HepG2 (cell line): ENCODE results near the gene MT1G. TPM values are rescaled to one million over a fixed set of nuclear protein-coding genes. Genes with fewer than 3 reads are reported as not detected.
"Not testable (repeated sequence)": the region's sequence is repeated elsewhere in the genome, so short reads cannot be mapped to it uniquely, and the experiment has no call there.

Source experiments
- ATAC-seq: fragments of 200-7000 bp; cut with Tn5 transposase; 3 replicates; pipeline ENCODE4 v1.9.1; 2020; ENCODE audit warnings: mild to moderate bottlenecking, moderate library complexity
- BruUV-seq: library from RNA; stranded (reverse); fragments of 400-500 nt; replicated peaks from 2 replicates; lab custom pipeline; 2021; lab: Mats Ljungman, UMichigan
- CTCF ChIA-PET: fragments of 300-600 bp; formaldehyde crosslinking; extraction: SDS; loops from one replicate; lab custom pipeline; 2021; ENCODE audit warnings: low total read pairs, inconsistent platforms, low intra/inter-chr PET ratio; lab: Yijun Ruan, JAX
- POLR2A ChIA-PET: fragments of 350-600 bp; sonication (Branson Sonifier 250); formaldehyde crosslinking; loops from one replicate; lab custom pipeline; 2020; ENCODE audit warnings: antibody characterized with exemption, inconsistent platforms; lab: Yijun Ruan, JAX
- DNase-seq: peaks from one replicate; pipeline ENCODE4 v3.0.0-alpha.2; 2015; ENCODE audit warnings: low spot score
- FAIRE-seq: peaks from 3 replicates; lab custom pipeline; 2011; peaks lifted over from hg19 to GRCh38; lab: Jason Lieb, UNC
- H2AFZ ChIP-seq: one replicate; pipeline ENCODE4 v1.6.1; 2011; ENCODE audit warnings: low read length, inconsistent platforms
- H3K27ac ChIP-seq: fragments of 300-600 bp; 3 replicates; pipeline ENCODE4 v1.8.0; 2011; ENCODE audit warnings: mixed run types, mild to moderate bottlenecking, mixed read lengths, low read length, inconsistent platforms; ENCODE audit not compliant: insufficient read depth; ENCODE audit errors: extremely low read length
- H3K27me3 ChIP-seq, 2 experiments: fragments of 200-600 bp in 1 of 2; 2 replicates in 1 of 2; 3 replicates in 1 of 2; pipeline versions ENCODE4 v1.6.0 to v1.8.0; 2011; ENCODE audit warnings: low read length in 2 of 2, mild to moderate bottlenecking in 2 of 2, moderate library complexity in 2 of 2, inconsistent platforms in 1 of 2; ENCODE audit not compliant: insufficient read depth in 2 of 2, control insufficient read depth in 1 of 2
- H3K36me3 ChIP-seq, 2 experiments: fragments of 200-600 bp in 1 of 2; replicated peaks in 1 of 2; 2 replicates in 1 of 2; 3 replicates in 1 of 2; pipeline versions ENCODE4 v1.5.1 to v1.8.0; 2011; ENCODE audit warnings: low read length in 2 of 2, inconsistent platforms in 1 of 2; ENCODE audit not compliant: insufficient read depth in 2 of 2, control insufficient read depth in 1 of 2
- H3K4me1 ChIP-seq: 2 replicates; pipeline ENCODE4 v1.5.1; 2012; ENCODE audit warnings: low read length, inconsistent platforms; ENCODE audit not compliant: insufficient read depth
- H3K4me2 ChIP-seq: 2 replicates; pipeline ENCODE4 v1.6.0; 2011; ENCODE audit warnings: low read depth, low read length, inconsistent platforms
- H3K4me3 ChIP-seq, 3 experiments: fragments of 200-600 bp in 1 of 3; sonication (generic), shearing (Covaris generic) in 1 of 3; replicated peaks in 1 of 3; 2 replicates each; pipeline ENCODE4 v1.5.1; 2011 to 2016; ENCODE audit warnings: low read length in 3 of 3, inconsistent platforms in 2 of 3, low read depth in 2 of 3, mild to moderate bottlenecking in 2 of 3, control low read depth in 1 of 3, mixed read lengths in 1 of 3; ENCODE audit not compliant: insufficient read depth in 1 of 3
- H3K79me2 ChIP-seq: one replicate; pipeline ENCODE4 v1.6.1; 2011; ENCODE audit warnings: low read length, inconsistent platforms; ENCODE audit not compliant: insufficient read depth
- H3K9ac ChIP-seq: 2 replicates; pipeline ENCODE4 v1.6.0; 2011; ENCODE audit warnings: mild to moderate bottlenecking, low read depth, low read length, inconsistent platforms; ENCODE audit not compliant: insufficient read depth
- H3K9me3 ChIP-seq: 2 replicates; pipeline ENCODE4 v1.5.1; 2012; ENCODE audit warnings: mild to moderate bottlenecking, low read length
- H4K20me1 ChIP-seq: 2 replicates; pipeline ENCODE4 v1.6.0; 2011; ENCODE audit warnings: inconsistent platforms, mild to moderate bottlenecking, low read length, moderate library complexity; ENCODE audit not compliant: insufficient read depth
- NCOR1 ChIP-seq: fragments of 200-600 bp; sonication (generic); IDR thresholded peaks from 2 replicates; pipeline ENCODE4 v1.7.0; 2017; ENCODE audit warnings: antibody characterized with exemption, low read length, borderline replicate concordance
- WGBS: methylation state at CpG from one replicate; pipeline ENCODE4 v1.1.6; 2017; ENCODE audit warnings: low lambda C conversion rate; 5-methylcytosine and 5-hydroxymethylcytosine counted together
- in situ Hi-C: cut with HindIII; loops from 2 replicates; pipeline ENCODE4 v1.10.0; 2017; ENCODE audit warnings: low pct_unique_long_range_greater_than_20kb; ENCODE audit not compliant: extremely low pct_ligation_motif_present
- intact Hi-C: fragments of 100-400 bp; cut with micrococcal nuclease; formaldehyde crosslinking; loops from one replicate; pipeline ENCODE4 v1.10.0; 2022; ENCODE audit not compliant: unreplicated experiment
- polyA plus RNA-seq, 8 experiments: library from polyadenylated mRNA; depleted of rRNA in 3 of 8; stranded (reverse) in 7 of 8; unstranded in 1 of 8; fragments of >200 nt; fragmentation: Illumina TruSeq in 4 of 8; extraction: Trizol in 4 of 8; gene quantifications; 2 replicates each; pipeline versions ENCODE4 v1.2.1 to v1.2.3, GENCODE V29; 2011 to 2016; ENCODE audit warnings: low read depth in 4 of 8, missing spikeins in 1 of 8, mixed read lengths in 1 of 8; ENCODE audit not compliant: insufficient read depth in 1 of 8
- total RNA-seq, 5 experiments: library from RNA; depleted of rRNA; stranded (reverse); fragments of >200 nt; fragmentation: Illumina TruSeq; extraction: Trizol; gene quantifications; 2 replicates each; pipeline ENCODE4 v1.2.3, GENCODE V29; 2016; ENCODE audit warnings: low read depth in 1 of 5

MT1G gene
- total and polyA plus RNA-seq, 2 of the 13 experiments (the other 11 are each of a cell fraction or from before 2014, with no cell fraction given) = 3.6 to 377 TPM

- CTCF ChIA-PET = interaction anchor here (3.8 kb wide), 1 partner anchor 26 kb away, joined by 36 read pairs; no protein-coding TSS in a partner anchor
- no peak overlapping the region for H2AFZ ChIP-seq
- no peak overlapping the region for H3K9ac ChIP-seq
- no peak for FAIRE-seq
- no peak for TF ChIP-seq NCOR1
- no peak overlapping the region for H3K27ac ChIP-seq
- ATAC-seq = no peak
- H3K9me3 ChIP-seq = no peaks in the 10 kb centered on the region
- no peak for DNase-seq
- H3K4me2 ChIP-seq = no peak overlapping the region
- POLR2A ChIA-PET = no interaction called here
- peaks cover 0 to 30% of the 10 kb centered on the region in 2 experiments; a peak in 3 of 5 replicates for H3K27me3 ChIP-seq
- WGBS = 74% methylated on average over 27 of the region's 32 CpGs
- H3K36me3 ChIP-seq = no peaks in the 10 kb centered on the region
- in situ Hi-C loops (no loop called here), intact Hi-C loops (no loop called here)
- no peaks in the 10 kb centered on the region for H3K79me2 ChIP-seq
- no TSS peak for BruUV-seq
- peaks cover 10% of the 10 kb centered on the region for H3K4me1 ChIP-seq
- H4K20me1 ChIP-seq = no peaks in the 10 kb centered on the region
- no peak overlapping the region for H3K4me3 ChIP-seq
Observed at GRCh38 chr16:56675685-56676210, 7.9 kb upstream of the MT1G start.

GRCh38 chr16:56674570-56674969 is 6.7 kb upstream of the MT1G start:
- in situ Hi-C loops, H3K4me1 ChIP-seq, POLR2A ChIA-PET: not testable (repeated sequence)

More at GRCh38 chr16:56674570-56674969, 6.7 kb upstream of the MT1G start:
- not testable (repeated sequence) for H3K9me3 ChIP-seq, H3K36me3 ChIP-seq, H2AFZ ChIP-seq, H3K27ac ChIP-seq, H3K79me2 ChIP-seq, BruUV-seq, DNase-seq, FAIRE-seq, H3K4me2 ChIP-seq, H3K9ac ChIP-seq, H4K20me1 ChIP-seq, ATAC-seq, H3K4me3 ChIP-seq
- 64% methylated on average over 6 of the region's 6 CpGs for WGBS
- intact Hi-C loops = loop anchor here (1.0 to 5.0 kb wide), 2 partner anchors 28 to 188 kb away; no protein-coding TSS in a partner anchor
- CTCF ChIA-PET = interaction anchor here (3.8 kb wide), 1 partner anchor 27 kb away, joined by 36 read pairs; no protein-coding TSS in a partner anchor
- H3K27me3 ChIP-seq = peaks cover 3 to 42% of the 10 kb centered on the region in 2 experiments
